Neural progenitor cell (in vitro differentiated cells): ENCODE data around the gene CCR2.

Experiments used
- CTCF ChIP-seq: fragments of 200-600 bp; sonication (generic); IDR thresholded peaks from 2 replicates; pipeline ENCODE4 v1.5.1; 2017; ENCODE audit warnings: antibody characterized with exemption, mild to moderate bottlenecking
- EZH2 ChIP-seq: fragments of 200-600 bp; sonication (generic); IDR thresholded peaks from 2 replicates; pipeline ENCODE4 v1.6.1; 2017; ENCODE audit warnings: antibody characterized with exemption, mild to moderate bottlenecking, moderate library complexity
- EZH2phosphoT487 ChIP-seq: fragments of 200-600 bp; sonication (generic); IDR thresholded peaks from 2 replicates; pipeline ENCODE4 v1.6.1; 2017; ENCODE audit warnings: antibody characterized with exemption

- TF ChIP-seq CTCF (no peak), EZH2 (no peak), EZH2phosphoT487 (no peak)
Measured at GRCh38 chr3:46344476-46344875, 9.4 kb upstream of the CCR2 start.
